Karpas-422 (cell line): ENCODE data around the gene PAQR8. TPM values are rescaled to one million over a fixed set of nuclear protein-coding genes. Genes with fewer than 3 reads are reported as not detected.
A peak's percentile ranks its signal among the peaks of the same experiment; 100 is the strongest.

ENCODE experiments used
- DNase-seq: peaks from one replicate; pipeline ENCODE4 v3.0.0-alpha.2; 2015
- H2AFZ ChIP-seq: fragments of 200-600 bp; sonication (generic); 2 replicates; pipeline ENCODE4 v1.6.1; 2014; ENCODE audit warnings: antibody characterized with exemption, low read length, mixed read lengths
- H3K27ac ChIP-seq: fragments of 200-600 bp; sonication (generic); 2 replicates; pipeline ENCODE4 v1.5.1; 2014; ENCODE audit warnings: mild to moderate bottlenecking, low read length, moderate library complexity
- H3K27me3 ChIP-seq: fragments of 200-600 bp; sonication (generic); 2 replicates; pipeline ENCODE4 v1.6.1; 2014; ENCODE audit warnings: low read length, mixed read lengths
- H3K36me3 ChIP-seq: fragments of 200-600 bp; sonication (generic); 2 replicates; pipeline ENCODE4 v1.6.1; 2014; ENCODE audit warnings: low read length, mixed read lengths; ENCODE audit not compliant: insufficient read depth
- H3K4me1 ChIP-seq: fragments of 200-600 bp; sonication (generic); 2 replicates; pipeline ENCODE4 v1.6.1; 2014; ENCODE audit warnings: mild to moderate bottlenecking, low read length, mixed read lengths
- H3K4me2 ChIP-seq: fragments of 200-600 bp; sonication (generic); 2 replicates; pipeline ENCODE4 v1.6.1; 2014; ENCODE audit warnings: low read length, low read depth, mild to moderate bottlenecking; ENCODE audit not compliant: poor library complexity, severe bottlenecking
- H3K4me3 ChIP-seq: fragments of 200-600 bp; sonication (generic); 2 replicates; pipeline ENCODE4 v1.5.1; 2014; ENCODE audit warnings: mild to moderate bottlenecking, antibody characterized with exemption, low read length, mixed read lengths
- H3K79me2 ChIP-seq: fragments of 200-600 bp; sonication (generic); 2 replicates; pipeline ENCODE4 v1.6.1; 2014; ENCODE audit warnings: mild to moderate bottlenecking, low read length, mixed read lengths
- H3K9ac ChIP-seq: fragments of 200-600 bp; sonication (generic); 2 replicates; pipeline ENCODE4 v1.6.0; 2014; ENCODE audit warnings: low read length
- H3K9me2 ChIP-seq: fragments of 200-600 bp; sonication (generic), shearing (Covaris generic); replicated peaks from 2 replicates; pipeline ENCODE4 v1.6.0; 2014; ENCODE audit warnings: mild to moderate bottlenecking, low read length, moderate library complexity; ENCODE audit not compliant: insufficient read depth
- H3K9me3 ChIP-seq: fragments of 300-700, 200-600 bp; sonication (generic); 2 replicates; pipeline ENCODE4 v1.6.1; 2014; ENCODE audit warnings: low read length, mixed read lengths
- H4K20me1 ChIP-seq: fragments of 200-600 bp; sonication (generic); 2 replicates; pipeline ENCODE4 v1.6.1; 2014; ENCODE audit warnings: mild to moderate bottlenecking, antibody characterized with exemption, low read length, low read depth; ENCODE audit not compliant: insufficient read depth
- total RNA-seq: library from RNA; depleted of rRNA; stranded (reverse); fragments of >200 nt; shearing (Covaris generic); gene quantifications from 2 replicates; pipeline ENCODE4 v1.2.3, GENCODE V29; 2014; ENCODE audit warnings: low replicate concordance

Gene PAQR8
- total RNA-seq, 1 experiment from 2014 or later = 1.2 TPM

DNA sequence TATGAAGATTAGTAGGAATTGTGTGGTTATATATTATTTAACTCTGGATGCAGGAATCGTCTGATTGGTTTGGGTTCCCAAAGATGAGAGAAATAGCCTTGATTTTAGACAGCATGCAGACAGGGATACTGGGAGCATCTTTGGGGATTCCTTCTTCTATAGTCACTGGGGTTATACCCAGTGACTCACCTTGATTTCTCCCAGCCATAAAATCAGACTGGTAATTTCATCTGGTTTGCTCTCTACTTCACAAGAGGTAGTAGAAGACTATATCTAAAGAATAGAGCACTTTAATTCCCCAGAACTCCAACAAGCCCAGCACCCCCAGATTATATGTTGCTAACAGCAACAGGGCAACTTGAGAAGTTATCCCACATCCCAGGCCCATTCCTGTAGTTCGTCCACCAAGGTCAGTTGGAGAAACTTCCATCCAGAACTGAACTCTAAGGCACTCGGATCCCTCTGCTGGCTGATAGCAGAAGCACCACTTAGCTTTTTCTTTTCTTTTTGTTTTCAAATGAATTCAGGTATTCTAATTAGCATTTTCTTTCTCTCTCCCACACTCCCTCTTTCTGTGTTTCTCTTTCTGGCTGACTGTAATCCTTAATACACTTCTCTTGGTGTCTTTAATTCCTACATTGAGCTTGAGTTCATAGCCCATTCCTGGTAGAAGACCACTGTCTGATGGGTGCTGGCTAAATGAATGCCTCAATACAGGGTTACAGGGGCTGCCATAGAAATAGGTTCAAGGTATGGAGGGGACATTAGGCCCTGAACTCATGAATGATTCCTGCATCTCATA, 37.8 kb downstream of the PAQR8 start:
- DNase-seq = peak; percentile 71
- no peak overlapping the region for H2AFZ ChIP-seq
- H3K27ac ChIP-seq = no peak overlapping the region

DNA sequence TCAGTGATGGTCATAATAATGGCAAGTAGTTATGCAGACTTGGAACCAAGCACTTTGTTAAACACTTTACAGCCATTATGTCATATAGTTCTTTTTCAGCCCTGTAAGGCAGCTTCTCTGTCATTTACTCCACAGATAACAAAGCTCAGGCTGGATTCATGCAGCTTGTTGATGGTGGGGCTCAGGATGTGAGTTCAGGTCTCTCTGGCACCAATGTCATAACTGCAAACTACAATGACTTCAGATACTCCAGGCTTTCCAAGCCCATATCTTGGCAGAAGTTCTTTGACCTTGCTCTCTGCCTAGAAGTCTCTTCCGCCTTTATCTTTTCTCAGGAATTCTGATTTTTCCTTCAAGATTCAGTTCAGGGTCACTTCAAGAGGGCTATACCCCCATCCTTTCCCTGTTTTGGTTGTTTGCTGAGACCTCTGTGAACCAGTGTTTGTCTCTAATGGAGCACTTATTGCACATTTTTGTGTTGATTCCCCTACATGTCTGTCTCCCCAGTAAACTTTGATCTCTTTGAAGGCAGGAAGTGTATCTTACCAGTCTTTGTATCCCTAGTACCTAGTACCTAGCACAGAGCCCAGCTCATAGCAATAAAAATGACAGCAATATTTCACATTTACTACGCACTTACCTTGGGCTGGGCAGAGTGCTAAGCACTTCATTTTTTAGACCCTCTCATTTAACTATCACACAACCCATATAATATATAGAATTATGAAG, 38.5 kb downstream of the PAQR8 start:
- no peak overlapping the region for H3K27ac ChIP-seq
- H3K79me2 ChIP-seq = no peaks in the 10 kb centered on the region
- DNase-seq = no peak
- peaks cover 4% of the 10 kb centered on the region for H3K4me1 ChIP-seq
- no peak overlapping the region for H2AFZ ChIP-seq
- no peaks in the 10 kb centered on the region for H4K20me1 ChIP-seq
- H3K9ac ChIP-seq = no peak overlapping the region
- H3K9me3 ChIP-seq = no peaks in the 10 kb centered on the region
- no peaks in the 10 kb centered on the region for H3K27me3 ChIP-seq
- no peaks in the 10 kb centered on the region for H3K9me2 ChIP-seq
- H3K4me3 ChIP-seq = no peak overlapping the region
- H3K36me3 ChIP-seq = no peaks in the 10 kb centered on the region
- H3K4me2 ChIP-seq = no peak overlapping the region

More for the DNA sequence above, 37.8 kb downstream of the PAQR8 start:
- Histone ChIP-seq H3K9me3 (no peaks in the 10 kb centered on the region), H3K9me2 (no peaks in the 10 kb centered on the region), H3K4me3 (no peak overlapping the region), H3K27me3 (no peaks in the 10 kb centered on the region), H3K79me2 (no peaks in the 10 kb centered on the region), H4K20me1 (no peaks in the 10 kb centered on the region), H3K4me2 (no peak overlapping the region), H3K9ac (no peak overlapping the region), H3K4me1 (peaks cover 4% of the 10 kb centered on the region), H3K36me3 (no peaks in the 10 kb centered on the region)

DNA sequence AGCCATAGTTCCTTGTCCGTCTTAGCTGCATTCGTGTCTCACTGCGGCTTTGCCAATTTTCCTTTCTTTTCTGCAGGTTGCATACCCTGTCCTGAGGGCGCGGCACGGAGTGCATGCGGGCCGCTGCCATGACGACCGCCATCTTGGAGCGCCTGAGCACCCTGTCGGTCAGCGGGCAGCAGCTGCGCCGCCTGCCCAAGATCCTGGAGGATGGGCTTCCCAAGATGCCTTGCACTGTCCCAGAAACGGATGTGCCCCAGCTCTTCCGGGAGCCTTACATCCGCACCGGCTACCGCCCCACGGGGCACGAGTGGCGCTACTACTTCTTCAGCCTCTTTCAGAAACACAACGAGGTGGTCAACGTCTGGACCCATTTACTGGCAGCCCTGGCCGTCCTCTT, 41.1 kb downstream of the PAQR8 start:
- H3K9ac ChIP-seq = no peak overlapping the region
- H3K79me2 ChIP-seq = no peaks in the 10 kb centered on the region
- DNase-seq = no peak
- no peaks in the 10 kb centered on the region for H4K20me1 ChIP-seq
- no peak overlapping the region for H3K4me3 ChIP-seq
- no peaks in the 10 kb centered on the region for H3K27me3 ChIP-seq
- peaks cover 4% of the 10 kb centered on the region for H3K4me1 ChIP-seq
- no peaks in the 10 kb centered on the region for H3K36me3 ChIP-seq
- H2AFZ ChIP-seq = no peak overlapping the region
- H3K27ac ChIP-seq = no peak overlapping the region
- no peaks in the 10 kb centered on the region for H3K9me2 ChIP-seq
- no peaks in the 10 kb centered on the region for H3K9me3 ChIP-seq
- H3K4me2 ChIP-seq = no peak overlapping the region

DNA sequence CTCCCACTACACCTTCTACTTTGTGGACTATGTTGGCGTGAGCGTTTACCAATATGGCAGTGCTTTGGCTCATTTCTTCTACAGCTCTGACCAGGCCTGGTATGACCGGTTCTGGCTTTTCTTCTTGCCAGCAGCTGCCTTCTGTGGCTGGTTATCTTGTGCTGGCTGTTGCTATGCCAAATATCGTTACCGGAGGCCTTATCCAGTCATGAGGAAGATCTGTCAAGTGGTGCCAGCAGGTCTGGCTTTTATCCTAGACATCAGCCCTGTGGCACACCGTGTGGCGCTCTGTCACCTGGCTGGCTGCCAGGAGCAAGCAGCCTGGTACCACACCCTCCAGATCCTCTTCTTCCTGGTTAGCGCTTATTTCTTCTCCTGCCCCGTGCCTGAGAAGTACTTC, 41.7 kb downstream of the PAQR8 start:
- H3K36me3 ChIP-seq = no peaks in the 10 kb centered on the region
- H3K9me2 ChIP-seq = no peaks in the 10 kb centered on the region
- no peak overlapping the region for H3K27ac ChIP-seq
- no peak for DNase-seq
- H3K4me1 ChIP-seq = peaks cover 4% of the 10 kb centered on the region
- no peaks in the 10 kb centered on the region for H3K79me2 ChIP-seq
- H3K9ac ChIP-seq = no peak overlapping the region
- H3K4me3 ChIP-seq = no peak overlapping the region
- no peaks in the 10 kb centered on the region for H4K20me1 ChIP-seq
- no peaks in the 10 kb centered on the region for H3K27me3 ChIP-seq
- no peaks in the 10 kb centered on the region for H3K9me3 ChIP-seq
- H2AFZ ChIP-seq = no peak overlapping the region
- no peak overlapping the region for H3K4me2 ChIP-seq

DNA sequence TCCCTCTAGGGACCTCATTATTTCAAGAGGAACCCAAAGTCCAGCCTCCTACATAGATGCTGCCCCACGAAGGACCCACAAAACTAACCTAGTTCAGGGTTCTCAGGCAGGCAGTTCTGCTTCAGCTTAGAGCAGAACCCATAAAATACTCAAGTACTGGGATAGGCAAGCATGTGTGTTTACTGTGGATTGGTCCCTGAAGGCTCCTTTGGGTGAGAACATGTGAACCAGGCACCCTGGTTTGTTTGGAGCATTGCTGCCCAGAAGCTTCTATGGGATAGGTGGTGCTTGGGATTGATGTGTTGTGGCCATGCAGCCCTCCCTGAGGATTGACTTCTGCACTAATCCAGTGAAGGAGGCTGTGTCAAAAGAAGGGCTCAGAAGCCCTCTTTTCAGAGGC, 43.3 kb downstream of the PAQR8 start:
- no peaks in the 10 kb centered on the region for H3K4me1 ChIP-seq
- H3K4me2 ChIP-seq = no peak overlapping the region
- no peak overlapping the region for H3K9ac ChIP-seq
- no peaks in the 10 kb centered on the region for H3K36me3 ChIP-seq
- no peak overlapping the region for H2AFZ ChIP-seq
- H3K9me3 ChIP-seq = no peaks in the 10 kb centered on the region
- no peaks in the 10 kb centered on the region for H4K20me1 ChIP-seq
- no peak for DNase-seq
- H3K9me2 ChIP-seq = no peaks in the 10 kb centered on the region
- no peaks in the 10 kb centered on the region for H3K79me2 ChIP-seq
- H3K4me3 ChIP-seq = no peak overlapping the region
- H3K27me3 ChIP-seq = no peaks in the 10 kb centered on the region
- no peak overlapping the region for H3K27ac ChIP-seq

DNA sequence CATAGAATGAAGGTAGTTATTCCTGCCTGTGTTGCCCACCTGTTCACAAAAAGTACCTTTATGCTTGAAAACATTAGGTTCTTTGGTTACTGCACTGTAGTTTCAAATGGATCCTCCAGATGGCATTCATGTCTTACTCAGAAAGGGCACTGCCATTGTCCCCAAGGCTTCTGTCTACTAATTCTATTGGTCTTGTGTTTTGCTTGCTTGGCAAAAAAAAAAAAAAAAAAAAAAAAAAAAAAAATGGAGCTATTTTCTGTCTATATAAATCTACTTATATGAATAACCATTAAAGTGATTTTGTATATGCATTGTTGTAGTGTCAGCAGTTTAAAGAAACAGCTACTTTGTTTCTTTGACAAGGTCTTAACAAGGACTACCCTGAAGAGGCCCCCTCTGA, 45.5 kb downstream of the PAQR8 start:
- H3K4me1 ChIP-seq = no peaks in the 10 kb centered on the region
- H3K36me3 ChIP-seq = no peaks in the 10 kb centered on the region
- no peaks in the 10 kb centered on the region for H3K79me2 ChIP-seq
- no peaks in the 10 kb centered on the region for H4K20me1 ChIP-seq
- no peaks in the 10 kb centered on the region for H3K27me3 ChIP-seq
- H2AFZ ChIP-seq = no peak overlapping the region
- H3K27ac ChIP-seq = no peak overlapping the region
- H3K9ac ChIP-seq = no peak overlapping the region
- H3K9me3 ChIP-seq = no peaks in the 10 kb centered on the region
- no peak overlapping the region for H3K4me2 ChIP-seq
- DNase-seq = peak; percentile 84
- no peak overlapping the region for H3K4me3 ChIP-seq
- H3K9me2 ChIP-seq = no peaks in the 10 kb centered on the region

DNA sequence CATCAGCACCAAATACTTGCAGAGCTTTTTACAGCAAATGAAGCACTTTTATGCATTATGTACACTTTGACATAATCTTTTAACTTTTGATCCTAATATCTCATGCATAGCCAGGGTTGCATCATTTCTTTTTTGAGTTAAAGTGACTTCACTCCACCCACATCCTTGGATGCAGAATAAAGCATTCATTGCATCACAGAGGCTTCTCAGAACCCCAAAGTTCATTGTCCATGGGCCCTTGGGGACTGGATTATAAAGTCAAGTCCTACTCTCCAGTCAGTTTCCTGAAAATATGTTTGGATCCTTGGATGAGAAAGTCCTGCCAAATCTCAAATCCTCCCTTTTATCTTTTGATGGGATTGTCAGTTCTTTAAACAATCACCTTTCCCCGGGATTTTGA, 47.5 kb downstream of the PAQR8 start:
- H3K9me3 ChIP-seq = no peaks in the 10 kb centered on the region
- no peak overlapping the region for H3K9ac ChIP-seq
- H3K4me1 ChIP-seq = no peaks in the 10 kb centered on the region
- no peak overlapping the region for H3K4me2 ChIP-seq
- no peaks in the 10 kb centered on the region for H3K27me3 ChIP-seq
- no peaks in the 10 kb centered on the region for H3K79me2 ChIP-seq
- no peak overlapping the region for H2AFZ ChIP-seq
- no peak for DNase-seq
- no peaks in the 10 kb centered on the region for H3K36me3 ChIP-seq
- no peak overlapping the region for H3K4me3 ChIP-seq
- no peak overlapping the region for H3K27ac ChIP-seq
- no peaks in the 10 kb centered on the region for H4K20me1 ChIP-seq
- no peaks in the 10 kb centered on the region for H3K9me2 ChIP-seq

DNA sequence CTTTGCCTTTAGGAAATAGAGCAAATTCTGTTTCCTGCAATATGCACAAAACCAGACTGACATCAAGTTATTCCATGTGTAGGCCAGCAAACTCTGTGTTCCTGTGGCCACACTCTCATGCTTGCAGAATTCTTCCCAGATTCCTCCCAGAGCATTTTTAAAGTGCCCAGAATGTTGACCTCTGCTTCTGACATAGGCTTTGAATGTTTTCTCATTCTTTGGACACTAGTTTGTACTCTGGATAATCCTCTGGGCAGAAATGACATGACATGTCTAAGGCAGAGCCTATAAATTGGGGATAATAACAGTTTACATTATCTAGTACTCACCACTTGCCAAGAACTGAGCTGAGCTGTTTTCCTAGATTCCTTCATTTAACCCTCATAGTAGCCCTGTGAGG, 49.0 kb downstream of the PAQR8 start:
- H3K79me2 ChIP-seq = no peaks in the 10 kb centered on the region
- H2AFZ ChIP-seq = no peak overlapping the region
- no peaks in the 10 kb centered on the region for H3K27me3 ChIP-seq
- DNase-seq = no peak
- H3K4me1 ChIP-seq = peaks cover 6% of the 10 kb centered on the region
- no peak overlapping the region for H3K4me2 ChIP-seq
- no peak overlapping the region for H3K4me3 ChIP-seq
- no peaks in the 10 kb centered on the region for H3K36me3 ChIP-seq
- no peaks in the 10 kb centered on the region for H3K9me2 ChIP-seq
- no peaks in the 10 kb centered on the region for H3K9me3 ChIP-seq
- no peak overlapping the region for H3K9ac ChIP-seq
- no peaks in the 10 kb centered on the region for H4K20me1 ChIP-seq
- no peak overlapping the region for H3K27ac ChIP-seq
